HEK293 (cell line): ENCODE measurements around the gene GMNC.

Source experiments
- KLF17 ChIP-seq: fragments of 450-650 bp; formaldehyde crosslinking; IDR thresholded peaks from 2 replicates; pipeline ENCODE4 v1.5.1; 2016; ENCODE audit warnings: missing biosample characterization, missing genetic modification characterization
- KLF8 ChIP-seq: fragments of 450-650 bp; formaldehyde crosslinking; IDR thresholded peaks from 2 replicates; pipeline ENCODE4 v1.5.1; 2016; ENCODE audit warnings: missing biosample characterization, missing genetic modification characterization
- KLF9 ChIP-seq: fragments of 450-650 bp; formaldehyde crosslinking; IDR thresholded peaks from 2 replicates; pipeline ENCODE4 v1.5.1; 2016; ENCODE audit warnings: missing biosample characterization, missing genetic modification characterization, low read depth
- PRDM6 ChIP-seq: fragments of 450-650 bp; formaldehyde crosslinking; IDR thresholded peaks from 2 replicates; pipeline ENCODE4 v1.5.1; 2017; ENCODE audit warnings: missing biosample characterization, missing genetic modification characterization
- SCRT2 ChIP-seq: fragments of 450-650 bp; formaldehyde crosslinking; IDR thresholded peaks from 2 replicates; pipeline ENCODE4 v1.5.1; 2016; ENCODE audit warnings: missing biosample characterization, missing genetic modification characterization
- TSHZ1 ChIP-seq: fragments of 450-650 bp; formaldehyde crosslinking; IDR thresholded peaks from 2 replicates; pipeline ENCODE4 v1.5.1; 2016; ENCODE audit warnings: missing biosample characterization, missing genetic modification characterization, borderline replicate concordance
- ZBTB8A ChIP-seq: fragments of 450-650 bp; formaldehyde crosslinking; IDR thresholded peaks from 2 replicates; pipeline ENCODE4 v1.5.1; 2016; ENCODE audit warnings: missing biosample characterization, missing genetic modification characterization
- ZFP37 ChIP-seq: fragments of 450-650 bp; formaldehyde crosslinking; IDR thresholded peaks from 2 replicates; pipeline ENCODE4 v1.5.1; 2016; ENCODE audit warnings: missing biosample characterization, missing genetic modification characterization
- ZNF155 ChIP-seq: fragments of 450-650 bp; formaldehyde crosslinking; IDR thresholded peaks from 2 replicates; pipeline ENCODE4 v1.5.1; 2016; ENCODE audit warnings: missing biosample characterization, missing genetic modification characterization
- ZNF266 ChIP-seq: fragments of 450-650 bp; formaldehyde crosslinking; IDR thresholded peaks from 2 replicates; pipeline ENCODE4 v1.5.1; 2016; ENCODE audit warnings: missing biosample characterization, missing genetic modification characterization, low read depth
- ZNF311 ChIP-seq: fragments of 450-650 bp; formaldehyde crosslinking; IDR thresholded peaks from 2 replicates; pipeline ENCODE4 v1.5.1; 2017; ENCODE audit warnings: missing biosample characterization, missing genetic modification characterization, borderline replicate concordance
- ZNF324 ChIP-seq: fragments of 450-650 bp; formaldehyde crosslinking; IDR thresholded peaks from 2 replicates; pipeline ENCODE4 v1.5.1; 2016; ENCODE audit warnings: missing biosample characterization, missing genetic modification characterization
- ZNF350 ChIP-seq: fragments of 450-650 bp; formaldehyde crosslinking; IDR thresholded peaks from 2 replicates; pipeline ENCODE4 v1.5.0; 2017; ENCODE audit warnings: missing biosample characterization, mild to moderate bottlenecking, missing genetic modification characterization
- ZNF366 ChIP-seq: fragments of 450-650 bp; formaldehyde crosslinking; conservative IDR thresholded peaks from 2 replicates; pipeline ENCODE4 v1.5.1; 2016; ENCODE audit warnings: missing biosample characterization, missing genetic modification characterization
- ZNF555 ChIP-seq: fragments of 450-650 bp; formaldehyde crosslinking; conservative IDR thresholded peaks from 2 replicates; pipeline ENCODE4 v1.5.1; 2017; ENCODE audit warnings: missing biosample characterization, mild to moderate bottlenecking, missing genetic modification characterization, inconsistent platforms
- ZNF624 ChIP-seq: fragments of 450-650 bp; formaldehyde crosslinking; IDR thresholded peaks from 2 replicates; pipeline ENCODE4 v1.5.1; 2017; ENCODE audit warnings: missing biosample characterization, missing genetic modification characterization
- ZNF660 ChIP-seq: fragments of 450-650 bp; IDR thresholded peaks from 2 replicates; pipeline ENCODE4 v1.5.1; 2018; ENCODE audit warnings: missing biosample characterization, mild to moderate bottlenecking, missing genetic modification characterization
- ZNF664 ChIP-seq: fragments of 450-650 bp; formaldehyde crosslinking; IDR thresholded peaks from 2 replicates; pipeline ENCODE4 v1.5.1; 2016; ENCODE audit warnings: missing biosample characterization, missing genetic modification characterization
- ZNF692 ChIP-seq: fragments of 450-650 bp; formaldehyde crosslinking; IDR thresholded peaks from 2 replicates; pipeline ENCODE4 v1.5.1; 2016; ENCODE audit warnings: missing biosample characterization, missing genetic modification characterization
- ZNF747 ChIP-seq: fragments of 450-650 bp; formaldehyde crosslinking; IDR thresholded peaks from 2 replicates; pipeline ENCODE4 v1.5.1; 2016; ENCODE audit warnings: missing biosample characterization, missing genetic modification characterization
- ZNF768 ChIP-seq: fragments of 450-650 bp; formaldehyde crosslinking; IDR thresholded peaks from 2 replicates; pipeline ENCODE4 v1.5.1; 2018; ENCODE audit warnings: missing biosample characterization, mild to moderate bottlenecking, missing genetic modification characterization
- ZNF777 ChIP-seq: fragments of 450-650 bp; formaldehyde crosslinking; IDR thresholded peaks from 2 replicates; pipeline ENCODE4 v1.5.1; 2017; ENCODE audit warnings: missing biosample characterization, missing genetic modification characterization, borderline replicate concordance
- ZNF792 ChIP-seq: fragments of 450-650 bp; formaldehyde crosslinking; IDR thresholded peaks from 2 replicates; pipeline ENCODE4 v1.5.1; 2016; ENCODE audit warnings: missing biosample characterization, missing genetic modification characterization
- ZNF837 ChIP-seq: fragments of 450-650 bp; formaldehyde crosslinking; IDR thresholded peaks from 2 replicates; pipeline ENCODE4 v1.5.1; 2016; ENCODE audit warnings: missing biosample characterization, missing genetic modification characterization
- TF ChIP-seq, protein P1 (sequence below): fragments of 450-650 bp; formaldehyde crosslinking; IDR thresholded peaks from 2 replicates; pipeline ENCODE4 v1.5.1; 2017; ENCODE audit warnings: missing biosample characterization, missing genetic modification characterization
- TF ChIP-seq, protein P2 (sequence below): fragments of 450-650 bp; formaldehyde crosslinking; IDR thresholded peaks from 2 replicates; pipeline ENCODE4 v1.5.1; 2016; ENCODE audit warnings: missing biosample characterization, missing genetic modification characterization
- TF ChIP-seq, protein P3 (sequence below): fragments of 450-650 bp; formaldehyde crosslinking; IDR thresholded peaks from 2 replicates; pipeline ENCODE4 v1.5.1; 2016; ENCODE audit warnings: missing biosample characterization, missing genetic modification characterization

GMNC gene

GRCh38 chr3:190862209-190863118 lies at the start of gene GMNC (continued):
- TF ChIP-seq, protein P1, sequence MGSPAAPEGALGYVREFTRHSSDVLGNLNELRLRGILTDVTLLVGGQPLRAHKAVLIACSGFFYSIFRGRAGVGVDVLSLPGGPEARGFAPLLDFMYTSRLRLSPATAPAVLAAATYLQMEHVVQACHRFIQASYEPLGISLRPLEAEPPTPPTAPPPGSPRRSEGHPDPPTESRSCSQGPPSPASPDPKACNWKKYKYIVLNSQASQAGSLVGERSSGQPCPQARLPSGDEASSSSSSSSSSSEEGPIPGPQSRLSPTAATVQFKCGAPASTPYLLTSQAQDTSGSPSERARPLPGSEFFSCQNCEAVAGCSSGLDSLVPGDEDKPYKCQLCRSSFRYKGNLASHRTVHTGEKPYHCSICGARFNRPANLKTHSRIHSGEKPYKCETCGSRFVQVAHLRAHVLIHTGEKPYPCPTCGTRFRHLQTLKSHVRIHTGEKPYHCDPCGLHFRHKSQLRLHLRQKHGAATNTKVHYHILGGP (tag by site-specific recombination) = no peak
- TF ChIP-seq ZNF792 (no peak), KLF17 (tag by site-specific recombination) (no peak), ZNF155 (tag by site-specific recombination) (no peak), ZNF324 (tag by site-specific recombination) (no peak), ZNF768 (no peak), ZNF266 (tag by site-specific recombination) (no peak), PRDM6 (no peak), ZNF692 (tag by site-specific recombination) (0 out of 2 replicates have a peak, but pooled peaks have one; percentile 13), ZFP37 (tag by site-specific recombination) (0 out of 2 replicates have a peak, but pooled peaks have one; percentile 40), ZNF664 (tag by site-specific recombination) (peak; percentile 95), ZNF311 (no peak), ZNF555 (no peak), ZNF660 (tag by site-specific recombination) (0 out of 2 replicates have a peak, but pooled peaks have one; percentile 42), ZNF747 (tag by site-specific recombination) (no peak), ZNF366 (tag by site-specific recombination) (peak; percentile 64), ZNF777 (tag by site-specific recombination) (no peak), KLF9 (tag by site-specific recombination) (no peak), SCRT2 (tag by site-specific recombination) (no peak), ZNF837 (tag by site-specific recombination) (no peak), ZBTB8A (tag by site-specific recombination) (peak; percentile 1; the same call in 1 of the 2 replicates), KLF8 (tag by site-specific recombination) (peak; percentile 34; the same call in 1 of the 2 replicates), ZNF350 (tag by site-specific recombination) (no peak), TSHZ1 (tag by site-specific recombination) (no peak), ZNF624 (tag by site-specific recombination) (no peak)
- TF ChIP-seq, protein P2, sequence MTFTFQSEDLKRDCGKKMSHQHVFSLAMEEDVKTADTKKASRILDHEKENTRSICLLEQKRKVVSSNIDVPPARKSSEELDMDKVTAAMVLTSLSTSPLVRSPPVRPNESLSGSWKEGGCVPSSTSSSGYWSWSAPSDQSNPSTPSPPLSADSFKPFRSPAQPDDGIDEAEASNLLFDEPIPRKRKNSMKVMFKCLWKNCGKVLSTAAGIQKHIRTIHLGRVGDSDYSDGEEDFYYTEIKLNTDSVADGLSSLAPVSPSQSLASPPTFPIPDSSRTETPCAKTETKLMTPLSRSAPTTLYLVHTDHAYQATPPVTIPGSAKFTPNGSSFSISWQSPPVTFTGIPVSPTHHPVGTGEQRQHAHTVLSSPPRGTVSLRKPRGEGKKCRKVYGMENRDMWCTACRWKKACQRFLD (tag by site-specific recombination) = no peak
- TF ChIP-seq, protein P3, sequence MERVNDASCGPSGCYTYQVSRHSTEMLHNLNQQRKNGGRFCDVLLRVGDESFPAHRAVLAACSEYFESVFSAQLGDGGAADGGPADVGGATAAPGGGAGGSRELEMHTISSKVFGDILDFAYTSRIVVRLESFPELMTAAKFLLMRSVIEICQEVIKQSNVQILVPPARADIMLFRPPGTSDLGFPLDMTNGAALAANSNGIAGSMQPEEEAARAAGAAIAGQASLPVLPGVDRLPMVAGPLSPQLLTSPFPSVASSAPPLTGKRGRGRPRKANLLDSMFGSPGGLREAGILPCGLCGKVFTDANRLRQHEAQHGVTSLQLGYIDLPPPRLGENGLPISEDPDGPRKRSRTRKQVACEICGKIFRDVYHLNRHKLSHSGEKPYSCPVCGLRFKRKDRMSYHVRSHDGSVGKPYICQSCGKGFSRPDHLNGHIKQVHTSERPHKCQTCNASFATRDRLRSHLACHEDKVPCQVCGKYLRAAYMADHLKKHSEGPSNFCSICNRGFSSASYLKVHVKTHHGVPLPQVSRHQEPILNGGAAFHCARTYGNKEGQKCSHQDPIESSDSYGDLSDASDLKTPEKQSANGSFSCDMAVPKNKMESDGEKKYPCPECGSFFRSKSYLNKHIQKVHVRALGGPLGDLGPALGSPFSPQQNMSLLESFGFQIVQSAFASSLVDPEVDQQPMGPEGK (tag by site-specific recombination) = no peak
